Testis (tissue), 3 donors: Measurements from ENCODE around the gene GAK. TPM values are rescaled to one million over a fixed set of nuclear protein-coding genes. Genes with fewer than 3 reads are reported as not detected.
"Not testable (repeated sequence)": the region's sequence is repeated elsewhere in the genome, so short reads cannot be mapped to it uniquely, and the experiment has no call there.

ENCODE experiments used
- DNase-seq: peaks from one replicate; pipeline ENCODE4 v3.0.0-alpha.2; 2019
- H3K27ac ChIP-seq, 2 donors: fragments of 200-600 bp; sonication (generic); one replicate each; pipeline ENCODE4 v1.5.1; 2019
- H3K27me3 ChIP-seq: fragments of 200-600 bp; sonication (generic); one replicate; pipeline ENCODE4 v1.5.1; 2019
- H3K36me3 ChIP-seq: fragments of 200-600 bp; sonication (generic); one replicate; pipeline ENCODE4 v1.5.1; 2017; ENCODE audit warnings: low read depth; ENCODE audit errors: missing control alignments
- H3K4me1 ChIP-seq: fragments of 200-600 bp; sonication (generic); one replicate; pipeline ENCODE4 v1.5.1; 2019
- H3K4me3 ChIP-seq, 2 donors: fragments of 200-600 bp; sonication (generic); one replicate each; pipeline ENCODE4 v1.5.1; 2017 to 2019
- H3K9me3 ChIP-seq: fragments of 200-600 bp; sonication (generic); one replicate; pipeline ENCODE4 v1.5.1; 2017
- CTCF ChIP-seq, 3 experiments: fragments of 450-650 bp in 2 of 3; fragments of 200-600 bp in 1 of 3; sonication (generic) in 1 of 3; IDR thresholded peaks; one replicate each; pipeline ENCODE4 v1.5.1; 2016 to 2019; ENCODE audit warnings: antibody characterized with exemption in 3 of 3, mild to moderate bottlenecking in 2 of 3, moderate library complexity in 1 of 3
- POLR2A ChIP-seq: fragments of 450-650 bp; IDR thresholded peaks from one replicate; pipeline ENCODE4 v1.6.1; 2017; ENCODE audit warnings: antibody characterized with exemption, mild to moderate bottlenecking, moderate library complexity
- WGBS, 2 donors: methylation state at CpG; one replicate each; pipeline ENCODE4 v1.1.5; 2018; 5-methylcytosine and 5-hydroxymethylcytosine counted together
- intact Hi-C: fragments of 100-400 bp; cut with DNase I; formaldehyde crosslinking; loops from one replicate; pipeline ENCODE4 v1.15.1; 2023; ENCODE audit warnings: low total_unique reads
- polyA plus RNA-seq: library from polyadenylated mRNA; stranded (reverse); fragments of 350-450 nt; fragmentation: Illumina TruSeq; extraction: RNeasy Lipid Tissue Mini Kit (QIAGEN cat#74804); gene quantifications from one replicate; pipeline ENCODE4 v1.2.3, GENCODE V29; 2014; ENCODE audit warnings: low read depth, low replicate concordance; ENCODE audit not compliant: insufficient read depth
- total RNA-seq, 2 donors: library from RNA; depleted of rRNA; stranded (reverse); fragments of >200 nt; gene quantifications; one replicate each; pipeline ENCODE4 v1.2.3, GENCODE V29; 2016

Gene GAK
- total and polyA plus RNA-seq, 3 donors from 2014 or later = 130 to 229 (median 226) TPM

GRCh38 chr4:946103-946450, 14.0 kb upstream of the GAK start:
- no peaks in the 10 kb centered on the region for H3K36me3 ChIP-seq
- TF ChIP-seq POLR2A = no peak
- H3K27me3 ChIP-seq = no peaks in the 10 kb centered on the region
- intact Hi-C loops = no loop called here
- no peak overlapping the region for H3K4me3 ChIP-seq
- DNase-seq = no peak
- H3K9me3 ChIP-seq = no peaks in the 10 kb centered on the region
- 75 to 87% methylated on average over 5 to 9 of the region's 9 CpGs for WGBS, 2 donors
- H3K4me1 ChIP-seq = peaks cover 7% of the 10 kb centered on the region
- no peak overlapping the region for H3K27ac ChIP-seq

GRCh38 chr4:945274-946102, 13.4 kb upstream of the GAK start:
- Histone ChIP-seq H3K4me1 (peaks cover 7% of the 10 kb centered on the region), H3K9me3 (no peaks in the 10 kb centered on the region), H3K27ac (no peak overlapping the region), H3K27me3 (no peaks in the 10 kb centered on the region), H3K36me3 (no peaks in the 10 kb centered on the region), H3K4me3 (no peak overlapping the region)
- no peak for TF ChIP-seq POLR2A
- no peak for TF ChIP-seq CTCF (IDR thresholded peaks at IDR 0.05)
- DNase-seq = no peak
- intact Hi-C loops = no loop called here
- WGBS, 2 donors = 68 to 76% methylated on average over 27 to 28 of the region's 28 CpGs

GRCh38 chr4:939508-939907, 7.4 kb upstream of the GAK start:
- 88 to 90% methylated on average over 4 of the region's 4 CpGs for WGBS, 2 donors
- H3K27ac ChIP-seq, intact Hi-C loops, DNase-seq, H3K4me3 ChIP-seq, H3K27me3 ChIP-seq, H3K36me3 ChIP-seq, H3K4me1 ChIP-seq, H3K9me3 ChIP-seq: not testable (repeated sequence)

- H3K4me3 ChIP-seq = peak overlapping the region; percentile 98 to 99
- no peak for DNase-seq
- H3K27ac ChIP-seq = peak overlapping the region; percentile 79 to 85
- WGBS, 2 donors = 3 to 10% methylated on average over 6 to 11 of the region's 11 CpGs
- intact Hi-C loops = no loop called here
- no peaks in the 10 kb centered on the region for H3K27me3 ChIP-seq
- no peaks in the 10 kb centered on the region for H3K9me3 ChIP-seq
- H3K36me3 ChIP-seq = no peaks in the 10 kb centered on the region
- H3K4me1 ChIP-seq = peaks cover 24% of the 10 kb centered on the region
- TF ChIP-seq CTCF (IDR thresholded peaks at IDR 0.05) (no peak), POLR2A (no peak)
Observed at GRCh38 chr4:932713-933070, 576 bp upstream of the GAK start.

- intact Hi-C loops = no loop called here
- no peaks in the 10 kb centered on the region for H3K36me3 ChIP-seq
- H3K27ac ChIP-seq = peak overlapping the region; percentile 79 to 85
- TF ChIP-seq POLR2A (no peak), CTCF (IDR thresholded peaks at IDR 0.05) (no peak)
- peak overlapping the region; percentile 98 to 99 for H3K4me3 ChIP-seq
- DNase-seq = no peak
- no peaks in the 10 kb centered on the region for H3K9me3 ChIP-seq
- no peaks in the 10 kb centered on the region for H3K27me3 ChIP-seq
- WGBS, 2 donors = 1 to 3% methylated on average over 14 to 31 of the region's 31 CpGs
- peaks cover 24% of the 10 kb centered on the region for H3K4me1 ChIP-seq
Observed at GRCh38 chr4:931194-931959, 739 bp downstream of the GAK start.
